IMR-90 (cell line): ENCODE data around the gene SHLD1. TPM values are rescaled to one million over a fixed set of nuclear protein-coding genes. Genes with fewer than 3 reads are reported as not detected.

Source experiments
- ATAC-seq: fragments of 200-7000 bp; cut with Tn5 transposase; 2 replicates; pipeline ENCODE4 v1.9.1; 2020; ENCODE audit warnings: low read depth, mild to moderate bottlenecking, moderate library complexity
- BruUV-seq: library from RNA; stranded (reverse); fragments of 400-500 nt; replicated peaks from 2 replicates; lab custom pipeline; 2021; lab: Mats Ljungman, UMichigan
- CTCF ChIA-PET: fragments of 300-600 bp; formaldehyde crosslinking; extraction: SDS; loops from one replicate; lab custom pipeline; 2021; ENCODE audit warnings: antibody characterized with exemption; lab: Yijun Ruan, JAX
- POLR2A ChIA-PET: fragments of 300-600 bp; sonication (Branson Sonifier 250); formaldehyde crosslinking; loops from one replicate; lab custom pipeline; 2022; ENCODE audit warnings: antibody characterized with exemption; ENCODE audit not compliant: unreplicated experiment; lab: Charles Lee
- DNase-seq: peaks from one replicate; pipeline ENCODE4 v3.0.0; 2013
- H2AFZ ChIP-seq: replicated peaks from 2 replicates; pipeline ENCODE3; 2013; ENCODE audit warnings: low read length, mild to moderate bottlenecking; ENCODE audit not compliant: poor library complexity
- H2AK5ac ChIP-seq: 2 replicates; pipeline ENCODE4 v1.6.1; 2013; ENCODE audit warnings: low read depth, low read length, inconsistent platforms
- H2AK9ac ChIP-seq: replicated peaks from 2 replicates; pipeline ENCODE3; 2013; ENCODE audit warnings: mild to moderate bottlenecking, low read depth, low read length, moderate library complexity; ENCODE audit not compliant: poor library complexity
- H2BK120ac ChIP-seq: 2 replicates; pipeline ENCODE4 v1.6.1; 2013; ENCODE audit warnings: low read depth, low read length, inconsistent platforms
- H2BK15ac ChIP-seq: 3 replicates; pipeline ENCODE4 v1.6.1; 2013; ENCODE audit warnings: low read depth, low read length, inconsistent platforms
- H2BK20ac ChIP-seq: 2 replicates; pipeline ENCODE4 v1.6.1; 2013; ENCODE audit warnings: low read depth, mild to moderate bottlenecking, inconsistent platforms, low read length, moderate library complexity
- H2BK5ac ChIP-seq: 2 replicates; pipeline ENCODE4 v1.6.1; 2013; ENCODE audit warnings: mild to moderate bottlenecking, low read depth, low read length, inconsistent platforms; ENCODE audit not compliant: poor library complexity, severe bottlenecking
- H3K14ac ChIP-seq: replicated peaks from 2 replicates; pipeline ENCODE4 v1.6.1; 2013; ENCODE audit warnings: low read depth, low read length, inconsistent platforms
- H3K18ac ChIP-seq: 2 replicates; pipeline ENCODE4 v1.6.1; 2013; ENCODE audit warnings: low read depth, low read length, control low read depth
- H3K23ac ChIP-seq: 2 replicates; pipeline ENCODE4 v1.6.1; 2013; ENCODE audit warnings: low read depth, low read length, inconsistent platforms
- H3K27ac ChIP-seq: 2 replicates; pipeline ENCODE4 v1.5.1; 2013; ENCODE audit warnings: mild to moderate bottlenecking, control low read depth, low read length; ENCODE audit not compliant: insufficient read depth
- H3K27me3 ChIP-seq: 2 replicates; pipeline ENCODE4 v1.6.1; 2013; ENCODE audit warnings: low read length; ENCODE audit not compliant: control insufficient read depth, insufficient read depth
- H3K36me3 ChIP-seq: 2 replicates; pipeline ENCODE4 v1.6.1; 2013; ENCODE audit warnings: low read length, mixed read lengths; ENCODE audit not compliant: control insufficient read depth, insufficient read depth
- H3K4ac ChIP-seq: 2 replicates; pipeline ENCODE4 v1.6.1; 2013; ENCODE audit warnings: low read depth, low read length, inconsistent platforms
- H3K4me1 ChIP-seq: 2 replicates; pipeline ENCODE4 v1.6.1; 2013; ENCODE audit warnings: low read length, mixed read lengths; ENCODE audit not compliant: control insufficient read depth, insufficient read depth
- H3K4me2 ChIP-seq: 2 replicates; pipeline ENCODE4 v1.6.1; 2013; ENCODE audit warnings: low read depth, mild to moderate bottlenecking, control low read depth, low read length, moderate library complexity
- H3K4me3 ChIP-seq: 2 replicates; pipeline ENCODE4 v1.5.1; 2013; ENCODE audit warnings: low read depth, mild to moderate bottlenecking, control low read depth, low read length, moderate library complexity; ENCODE audit not compliant: insufficient read depth
- H3K56ac ChIP-seq: 2 replicates; pipeline ENCODE4 v1.6.1; 2013; ENCODE audit warnings: low read length, inconsistent platforms; ENCODE audit not compliant: insufficient read depth; ENCODE audit errors: extremely low read depth
- H3K79me1 ChIP-seq, 2 experiments: 2 replicates each; pipeline ENCODE4 v1.6.1; 2013; ENCODE audit warnings: low read length in 2 of 2, inconsistent platforms in 1 of 2, low read depth in 1 of 2
- H3K9ac ChIP-seq: 2 replicates; pipeline ENCODE4 v1.6.1; 2013; ENCODE audit warnings: low read depth, low read length, control low read depth
- H3K9me1 ChIP-seq: 2 replicates; pipeline ENCODE4 v1.6.1; 2013; ENCODE audit warnings: low read length, inconsistent platforms; ENCODE audit not compliant: insufficient read depth
- H3K9me3 ChIP-seq: 2 replicates; pipeline ENCODE4 v1.6.1; 2013; ENCODE audit warnings: low read length; ENCODE audit not compliant: control insufficient read depth, insufficient read depth
- H4K20me1 ChIP-seq: 2 replicates; pipeline ENCODE4 v1.6.1; 2013; ENCODE audit warnings: low read length, inconsistent platforms; ENCODE audit not compliant: insufficient read depth
- H4K5ac ChIP-seq: 2 replicates; pipeline ENCODE4 v1.6.1; 2013; ENCODE audit warnings: mild to moderate bottlenecking, low read depth, low read length, control low read depth
- H4K8ac ChIP-seq, 2 experiments: 2 replicates each; pipeline ENCODE4 v1.6.1; 2013; ENCODE audit warnings: low read depth in 2 of 2, low read length in 2 of 2, control low read depth in 1 of 2, inconsistent platforms in 1 of 2
- H4K91ac ChIP-seq: 2 replicates; pipeline ENCODE4 v1.6.1; 2013; ENCODE audit warnings: low read depth, low read length, inconsistent platforms; ENCODE audit not compliant: insufficient read depth
- ELK1 ChIP-seq: fragments of 150-350 bp; IDR thresholded peaks from 2 replicates; pipeline ENCODE4 v1.6.1; 2016; ENCODE audit warnings: low read depth, mild to moderate bottlenecking, low read length, moderate library complexity, borderline replicate concordance
- MXI1 ChIP-seq: IDR thresholded peaks from 2 replicates; pipeline ENCODE4 v1.6.1; 2012; ENCODE audit warnings: low read depth, mild to moderate bottlenecking, low read length, moderate library complexity, borderline replicate concordance
- RAD21 ChIP-seq: IDR thresholded peaks from 2 replicates; pipeline ENCODE4 v1.6.1; 2012; ENCODE audit warnings: low read length, improper control_type of control experiment
- RFX5 ChIP-seq: IDR thresholded peaks from 2 replicates; pipeline ENCODE4 v1.8.0; 2012; ENCODE audit warnings: low read depth, mild to moderate bottlenecking, low read length, moderate library complexity
- SMC3 ChIP-seq: fragments of 150-350 bp; IDR thresholded peaks from 2 replicates; pipeline ENCODE4 v1.6.1; 2016; ENCODE audit warnings: low read depth, mild to moderate bottlenecking, antibody characterized with exemption, low read length, moderate library complexity
- WGBS, 2 experiments: methylation state at CpG; one replicate each; pipeline versions ENCODE4 v1.1.5 to v1.1.7; 2013; ENCODE audit warnings: missing lambda C conversion rate in 2 of 2; ENCODE audit not compliant: insufficient read length in 1 of 2; ENCODE audit errors: extremely low coverage in 2 of 2; 5-methylcytosine and 5-hydroxymethylcytosine counted together
- dilution Hi-C: fragments of 300-500 bp; cut with HindIII; formaldehyde crosslinking; loops from one replicate; pipeline ENCODE4 v1.14.3; 2018; ENCODE audit warnings: low sequenced_read_pairs; ENCODE audit not compliant: unreplicated experiment
- in situ Hi-C: fragments of 300-500 bp; cut with MboI; formaldehyde crosslinking; loops from 3 replicates; pipeline ENCODE4 v1.14.3; 2019; ENCODE audit warnings: low sequenced_read_pairs, inconsistent platforms, mixed read lengths
- intact Hi-C: fragments of 100-400 bp; cut with micrococcal nuclease; formaldehyde crosslinking; loops from 2 replicates; pipeline ENCODE4 v1.10.0; 2022
- polyA plus RNA-seq, 3 experiments: library from polyadenylated mRNA; depleted of rRNA; stranded (reverse); fragments of >200 nt; gene quantifications; 2 replicates each; pipeline ENCODE4 v1.2.3, GENCODE V29; 2012; ENCODE audit warnings: low replicate concordance in 1 of 3
- total RNA-seq: library from RNA; depleted of rRNA; stranded (reverse); fragments of >200 nt; gene quantifications from 2 replicates; pipeline ENCODE4 v1.2.3, GENCODE V29; 2012

The SHLD1 gene
- total and polyA plus RNA-seq, 2 of the 4 experiments (the other 2 are of a cell fraction), result 2.6 to 3.0 TPM

GRCh38 chr20:5811746-5812145 lies 61.5 kb downstream of the SHLD1 start:
- Histone ChIP-seq H3K18ac (no peak overlapping the region), H3K4ac (no peak overlapping the region), H2AFZ (no peak overlapping the region), H3K36me3 (no peaks in the 10 kb centered on the region), H3K27ac (no peak overlapping the region), H3K23ac (no peak overlapping the region), H2BK120ac (no peak overlapping the region), H3K4me2 (no peak overlapping the region), H3K79me1 (no peaks in the 10 kb centered on the region), H3K9ac (no peak overlapping the region), H3K27me3 (no peaks in the 10 kb centered on the region), H2AK9ac (no peak overlapping the region), H4K5ac (no peak overlapping the region), H2BK5ac (no peak overlapping the region), H4K91ac (no peak overlapping the region), H3K9me1 (peaks cover 1% of the 10 kb centered on the region; the same call in 1 of the 2 replicates), H2BK15ac (no peak overlapping the region), H2BK20ac (no peak overlapping the region), H3K14ac (no peak overlapping the region), H3K4me1 (no peaks in the 10 kb centered on the region), H3K56ac (no peak overlapping the region), H3K9me3 (no peaks in the 10 kb centered on the region), H4K20me1 (no peaks in the 10 kb centered on the region), H4K8ac (no peak overlapping the region), H3K4me3 (no peak overlapping the region), H2AK5ac (no peak overlapping the region)
- DNase-seq, result no peak
- intact Hi-C loops (no loop called here), dilution Hi-C loops (no loop called here), in situ Hi-C loops (no loop called here)
- BruUV-seq, result no TSS peak
- WGBS, 2 experiments, result 100% methylated on average over 1 of the region's 4 CpGs; no CpG with 5 or more reads in 1 of the 2 experiments
- TF ChIP-seq MXI1 (no peak), RAD21 (no peak), ELK1 (no peak), SMC3 (no peak), RFX5 (no peak)
- no peak for ATAC-seq
- ChIA-PET CTCF (no interaction called here), POLR2A (no interaction called here)
